GM12892 (cell line): ENCODE measurements around the gene SLC9A5.

Experiments
- POLR2A ChIP-seq: IDR thresholded peaks from 2 replicates; pipeline ENCODE4 v1.6.1; 2011; ENCODE audit warnings: low read depth, low read length, control low read depth
- TAF1 ChIP-seq: IDR thresholded peaks from 2 replicates; pipeline ENCODE4 v1.6.1; 2011; ENCODE audit warnings: low read depth, mild to moderate bottlenecking, control low read depth, low read length, borderline replicate concordance

GRCh38 chr16:67255553-67256221 is 6.9 kb downstream of the SLC9A5 start:
- no peak for TF ChIP-seq TAF1
- TF ChIP-seq POLR2A: no peak
